H9 (cell line): Measurements from ENCODE around the gene ADAMTSL2. TPM values are rescaled to one million over a fixed set of nuclear protein-coding genes. Genes with fewer than 3 reads are reported as not detected.
A peak's percentile ranks its signal among the peaks of the same experiment; 100 is the strongest.

Experiments used
- DNase-seq: peaks from one replicate; pipeline ENCODE4 v3.0.0-alpha.2; 2017
- H2AFZ ChIP-seq: one replicate; pipeline ENCODE4 v1.6.1; 2013; ENCODE audit warnings: mild to moderate bottlenecking, low read length, control low read depth, moderate library complexity
- H2AK5ac ChIP-seq: 2 replicates; pipeline ENCODE4 v1.6.1; 2013; ENCODE audit warnings: low read length, control low read depth, mixed read lengths; ENCODE audit not compliant: insufficient read length
- H2BK120ac ChIP-seq: one replicate; pipeline ENCODE4 v1.6.1; 2013; ENCODE audit warnings: low read depth, mild to moderate bottlenecking, low read length, control low read depth, inconsistent platforms; ENCODE audit not compliant: poor library complexity, severe bottlenecking
- H2BK12ac ChIP-seq: 2 replicates; pipeline ENCODE4 v1.6.1; 2013; ENCODE audit warnings: low read length, control low read depth, mixed read lengths, low read depth; ENCODE audit not compliant: insufficient read length
- H2BK15ac ChIP-seq: 2 replicates; pipeline ENCODE4 v1.6.1; 2013; ENCODE audit warnings: low read depth, low read length, control low read depth
- H2BK20ac ChIP-seq: one replicate; pipeline ENCODE4 v1.6.1; 2013; ENCODE audit warnings: low read depth, mild to moderate bottlenecking, low read length, control low read depth, inconsistent platforms; ENCODE audit not compliant: poor library complexity, severe bottlenecking
- H2BK5ac ChIP-seq: 2 replicates; pipeline ENCODE4 v1.6.1; 2013; ENCODE audit warnings: low read length, control low read depth, mixed read lengths; ENCODE audit not compliant: insufficient read length
- H3K14ac ChIP-seq: 2 replicates; pipeline ENCODE4 v1.6.1; 2013; ENCODE audit warnings: low read length, control low read depth; ENCODE audit not compliant: insufficient read depth
- H3K18ac ChIP-seq: 2 replicates; pipeline ENCODE4 v1.6.1; 2013; ENCODE audit warnings: low read depth, mild to moderate bottlenecking, mixed read lengths, low read length, control low read depth; ENCODE audit not compliant: insufficient read length
- H3K23ac ChIP-seq: 2 replicates; pipeline ENCODE4 v1.6.1; 2013; ENCODE audit warnings: low read length, control low read depth, mixed read lengths, low read depth; ENCODE audit not compliant: insufficient read length
- H3K23me2 ChIP-seq: 2 replicates; pipeline ENCODE4 v1.6.1; 2013; ENCODE audit warnings: low read depth, mild to moderate bottlenecking, mixed read lengths, low read length, control low read depth; ENCODE audit not compliant: insufficient read length, poor library complexity, severe bottlenecking
- H3K27ac ChIP-seq: 2 replicates; pipeline ENCODE4 v1.5.1; 2013; ENCODE audit warnings: low read length, control low read depth, mixed read lengths, low read depth; ENCODE audit not compliant: insufficient read length
- H3K27me3 ChIP-seq: 2 replicates; pipeline ENCODE4 v1.6.1; 2013; ENCODE audit warnings: low read length, control low read depth, inconsistent platforms; ENCODE audit not compliant: insufficient read depth
- H3K4ac ChIP-seq: 2 replicates; pipeline ENCODE4 v1.6.1; 2013; ENCODE audit warnings: low read depth, mild to moderate bottlenecking, control low read depth, inconsistent platforms, low read length, moderate library complexity
- H3K4me1 ChIP-seq: 2 replicates; pipeline ENCODE4 v1.6.1; 2013; ENCODE audit warnings: low read length, control low read depth, inconsistent platforms; ENCODE audit not compliant: insufficient read depth
- H3K4me2 ChIP-seq: 2 replicates; pipeline ENCODE4 v1.6.1; 2013; ENCODE audit warnings: low read length, control low read depth, mixed read lengths; ENCODE audit not compliant: insufficient read length, insufficient read depth
- H3K56ac ChIP-seq: 2 replicates; pipeline ENCODE4 v1.6.1; 2013; ENCODE audit warnings: low read depth, mild to moderate bottlenecking, mixed read lengths, low read length, control low read depth; ENCODE audit not compliant: insufficient read length
- H3K79me1 ChIP-seq: 2 replicates; pipeline ENCODE4 v1.6.1; 2013; ENCODE audit warnings: low read depth, mild to moderate bottlenecking, moderate library complexity, low read length, control low read depth, inconsistent platforms; ENCODE audit not compliant: insufficient read depth, poor library complexity, severe bottlenecking
- H3K79me2 ChIP-seq: 2 replicates; pipeline ENCODE4 v1.6.1; 2013; ENCODE audit warnings: low read length, control low read depth, inconsistent platforms; ENCODE audit not compliant: insufficient read depth
- H3K9ac ChIP-seq: 2 replicates; pipeline ENCODE4 v1.6.1; 2013; ENCODE audit warnings: low read length, control low read depth, mixed read lengths; ENCODE audit not compliant: insufficient read length; ENCODE audit errors: extremely low read depth
- H3K9me3 ChIP-seq: one replicate; pipeline ENCODE4 v1.6.1; 2013; ENCODE audit warnings: low read depth, low read length, inconsistent platforms; ENCODE audit not compliant: control insufficient read depth
- H3T11ph ChIP-seq: one replicate; pipeline ENCODE4 v1.6.1; 2013; ENCODE audit warnings: mild to moderate bottlenecking, low read length, control low read depth, inconsistent platforms
- H4K20me1 ChIP-seq: one replicate; pipeline ENCODE4 v1.6.1; 2013; ENCODE audit not compliant: control insufficient read depth, insufficient read length, insufficient read depth
- H4K5ac ChIP-seq: 2 replicates; pipeline ENCODE4 v1.6.1; 2013; ENCODE audit warnings: low read depth, mild to moderate bottlenecking, mixed read lengths, low read length, control low read depth; ENCODE audit not compliant: insufficient read length
- H4K8ac ChIP-seq: replicated peaks from 2 replicates; pipeline ENCODE4 v1.6.1; 2013; ENCODE audit warnings: low read length, control low read depth, mixed read lengths, low read depth; ENCODE audit not compliant: insufficient read length
- H4K91ac ChIP-seq: 2 replicates; pipeline ENCODE4 v1.6.1; 2013; ENCODE audit warnings: low read depth, mild to moderate bottlenecking, moderate library complexity, mixed read lengths, low read length, control low read depth; ENCODE audit not compliant: insufficient read length
- H3K27ac Mint-ChIP-seq, 3 experiments: 2 replicates in 2 of 3; 3 replicates in 1 of 3; pipeline ENCODE4 v1.8.0; 2020 to 2021; ENCODE audit warnings: mixed read lengths in 3 of 3, mild to moderate bottlenecking in 1 of 3, moderate library complexity in 1 of 3
- H3K27me3 Mint-ChIP-seq: 2 replicates; pipeline ENCODE4 v1.8.0; 2021; ENCODE audit warnings: low read depth, mild to moderate bottlenecking, moderate library complexity, mixed read lengths
- H3K36me3 Mint-ChIP-seq, 3 experiments: 2 replicates in 2 of 3; 3 replicates in 1 of 3; pipeline ENCODE4 v1.8.0; 2020 to 2021; ENCODE audit warnings: low read depth in 3 of 3, mixed read lengths in 3 of 3; ENCODE audit not compliant: insufficient read depth in 1 of 3
- H3K4me1 Mint-ChIP-seq, 2 experiments: 2 replicates each; pipeline ENCODE4 v1.8.0; 2020; ENCODE audit warnings: mixed read lengths in 2 of 2
- H3K4me3 Mint-ChIP-seq, 2 experiments: 2 replicates in 1 of 2; 3 replicates in 1 of 2; pipeline ENCODE4 v1.8.0; 2020 to 2021; ENCODE audit warnings: mild to moderate bottlenecking in 2 of 2, mixed read lengths in 2 of 2, moderate library complexity in 1 of 2
- H3K9me3 Mint-ChIP-seq, 2 experiments: 2 replicates in 1 of 2; 3 replicates in 1 of 2; pipeline ENCODE4 v1.8.0; 2020; ENCODE audit warnings: mild to moderate bottlenecking in 2 of 2, mixed read lengths in 2 of 2, moderate library complexity in 1 of 2
- WGBS: extraction: QIAGEN DNeasy Blood & Tissue Kit; methylation state at CpG from one replicate; pipeline ENCODE4 v1.1.7; 2013; ENCODE audit warnings: missing lambda C conversion rate, low lambda C conversion rate, mixed read lengths; ENCODE audit not compliant: insufficient read length; ENCODE audit errors: extremely low coverage; 5-methylcytosine and 5-hydroxymethylcytosine counted together
- total RNA-seq: library from RNA; stranded (reverse); gene quantifications from 2 replicates; pipeline ENCODE4 v1.2.1, GENCODE V29; 2021
- TF ChIP-seq, protein P1 (sequence below): fragments of 200-600 bp; sonication (generic); conservative IDR thresholded peaks from 3 replicates; pipeline ENCODE4 v1.8.0; 2021; ENCODE audit warnings: antibody characterized with exemption, mild to moderate bottlenecking

ADAMTSL2 gene
- total RNA-seq, 1 experiment from 2014 or later, result 0.61 TPM

DNA sequence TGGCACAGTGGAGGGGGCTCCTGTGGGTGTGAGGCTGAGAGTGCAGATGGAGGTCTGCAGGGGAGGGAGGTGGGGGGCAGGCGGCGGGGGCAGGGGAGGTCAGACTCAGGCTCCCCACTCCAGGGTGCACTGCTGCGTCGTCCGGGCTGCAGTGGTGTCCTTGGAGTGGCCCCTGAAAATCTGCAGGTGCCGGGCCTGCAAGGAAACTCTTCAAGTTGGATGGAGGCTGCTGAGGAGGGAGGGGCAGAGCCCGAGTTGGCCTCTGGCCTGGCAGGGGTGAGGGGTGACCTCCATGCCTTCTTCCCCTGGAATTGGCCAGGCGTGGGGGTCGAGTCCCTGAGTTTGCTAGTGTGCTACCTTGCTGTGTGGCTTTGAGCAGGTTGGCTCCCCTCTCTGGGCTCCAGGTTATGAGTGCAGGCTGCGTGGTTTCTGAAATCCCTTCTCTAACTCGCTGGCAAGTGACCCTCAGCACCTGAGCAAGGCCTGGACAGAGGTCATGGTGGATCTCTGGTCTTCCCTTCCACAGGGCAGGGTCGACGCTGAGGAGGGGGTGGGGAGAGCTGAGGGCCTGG, 888 bp downstream of the ADAMTSL2 start:
- Histone ChIP-seq H3K27ac (no peak overlapping the region), H3K79me1 (no peaks in the 10 kb centered on the region), H3K18ac (no peak overlapping the region), H3K9me3 (no peaks in the 10 kb centered on the region), H3K23ac (no peak overlapping the region), H3K4me2 (peak overlapping the region; percentile 27), H3T11ph (no peak overlapping the region), H2AK5ac (no peak overlapping the region), H4K91ac (no peak overlapping the region), H3K14ac (no peak overlapping the region), H2BK12ac (no peak overlapping the region), H4K5ac (no peak overlapping the region), H2BK15ac (no peak overlapping the region), H3K4me1 (peaks cover 7% of the 10 kb centered on the region; the same call in 1 of the 2 replicates), H3K79me2 (no peaks in the 10 kb centered on the region), H2BK20ac (no peak overlapping the region), H3K23me2 (peaks cover 9% of the 10 kb centered on the region), H3K27me3 (no peaks in the 10 kb centered on the region; the same call in 1 of the 2 replicates), H2BK120ac (no peak overlapping the region), H3K4ac (no peak overlapping the region), H4K20me1 (no peaks in the 10 kb centered on the region), H3K56ac (no peak overlapping the region), H2AFZ (no peak overlapping the region), H2BK5ac (no peak overlapping the region), H4K8ac (no peak overlapping the region), H3K9ac (no peak overlapping the region)
- H3K36me3 Mint-ChIP-seq, result no peaks in the 10 kb centered on the region
- no peak for DNase-seq
- no peak overlapping the region for H3K27ac Mint-ChIP-seq
- TF ChIP-seq, protein P1, sequence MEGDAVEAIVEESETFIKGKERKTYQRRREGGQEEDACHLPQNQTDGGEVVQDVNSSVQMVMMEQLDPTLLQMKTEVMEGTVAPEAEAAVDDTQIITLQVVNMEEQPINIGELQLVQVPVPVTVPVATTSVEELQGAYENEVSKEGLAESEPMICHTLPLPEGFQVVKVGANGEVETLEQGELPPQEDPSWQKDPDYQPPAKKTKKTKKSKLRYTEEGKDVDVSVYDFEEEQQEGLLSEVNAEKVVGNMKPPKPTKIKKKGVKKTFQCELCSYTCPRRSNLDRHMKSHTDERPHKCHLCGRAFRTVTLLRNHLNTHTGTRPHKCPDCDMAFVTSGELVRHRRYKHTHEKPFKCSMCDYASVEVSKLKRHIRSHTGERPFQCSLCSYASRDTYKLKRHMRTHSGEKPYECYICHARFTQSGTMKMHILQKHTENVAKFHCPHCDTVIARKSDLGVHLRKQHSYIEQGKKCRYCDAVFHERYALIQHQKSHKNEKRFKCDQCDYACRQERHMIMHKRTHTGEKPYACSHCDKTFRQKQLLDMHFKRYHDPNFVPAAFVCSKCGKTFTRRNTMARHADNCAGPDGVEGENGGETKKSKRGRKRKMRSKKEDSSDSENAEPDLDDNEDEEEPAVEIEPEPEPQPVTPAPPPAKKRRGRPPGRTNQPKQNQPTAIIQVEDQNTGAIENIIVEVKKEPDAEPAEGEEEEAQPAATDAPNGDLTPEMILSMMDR, result no peak
- H3K27me3 Mint-ChIP-seq, result peaks cover 23% of the 10 kb centered on the region
- no CpG with 5 or more reads among the region's 13 CpGs for WGBS
- no peaks in the 10 kb centered on the region for H3K9me3 Mint-ChIP-seq
- peaks cover 23 to 38% of the 10 kb centered on the region in 2 experiments for H3K4me1 Mint-ChIP-seq
- H3K4me3 Mint-ChIP-seq, result peak overlapping the region in 1 of 2 experiments; percentile 53; a peak in 1 of 5 replicates
